NB4 (cell line): Measurements from ENCODE around the gene ZNF354B.

Experiments
- POLR2A ChIP-seq: IDR thresholded peaks from 2 replicates; pipeline ENCODE4 v1.6.1; 2011; ENCODE audit warnings: mild to moderate bottlenecking; ENCODE audit not compliant: insufficient read length; ENCODE audit errors: extremely low read depth
- TF ChIP-seq, protein P1 (sequence below): IDR thresholded peaks from one replicate; pipeline ENCODE4 v1.5.1; 2012; ENCODE audit warnings: low read depth, low read length

DNA sequence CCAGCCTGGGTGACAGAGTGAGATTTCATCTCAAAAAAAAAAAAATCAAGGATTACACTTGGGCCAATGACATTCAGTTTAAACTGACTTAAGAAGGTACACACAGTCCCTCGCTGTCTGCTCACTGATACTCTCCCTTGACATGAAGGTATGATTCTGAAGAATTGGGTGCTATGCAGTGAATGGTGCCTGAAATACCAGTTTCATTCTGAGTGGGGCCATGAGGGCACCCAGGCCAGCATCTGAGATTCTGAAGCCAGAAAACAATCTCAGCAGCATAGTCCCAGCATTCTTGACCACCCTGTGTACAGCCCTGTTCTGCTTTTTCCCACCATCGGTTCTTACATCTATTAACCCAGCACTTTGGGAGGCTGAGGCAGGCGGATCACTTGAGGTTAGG, 7.8 kb upstream of the ZNF354B start:
- TF ChIP-seq, protein P1, sequence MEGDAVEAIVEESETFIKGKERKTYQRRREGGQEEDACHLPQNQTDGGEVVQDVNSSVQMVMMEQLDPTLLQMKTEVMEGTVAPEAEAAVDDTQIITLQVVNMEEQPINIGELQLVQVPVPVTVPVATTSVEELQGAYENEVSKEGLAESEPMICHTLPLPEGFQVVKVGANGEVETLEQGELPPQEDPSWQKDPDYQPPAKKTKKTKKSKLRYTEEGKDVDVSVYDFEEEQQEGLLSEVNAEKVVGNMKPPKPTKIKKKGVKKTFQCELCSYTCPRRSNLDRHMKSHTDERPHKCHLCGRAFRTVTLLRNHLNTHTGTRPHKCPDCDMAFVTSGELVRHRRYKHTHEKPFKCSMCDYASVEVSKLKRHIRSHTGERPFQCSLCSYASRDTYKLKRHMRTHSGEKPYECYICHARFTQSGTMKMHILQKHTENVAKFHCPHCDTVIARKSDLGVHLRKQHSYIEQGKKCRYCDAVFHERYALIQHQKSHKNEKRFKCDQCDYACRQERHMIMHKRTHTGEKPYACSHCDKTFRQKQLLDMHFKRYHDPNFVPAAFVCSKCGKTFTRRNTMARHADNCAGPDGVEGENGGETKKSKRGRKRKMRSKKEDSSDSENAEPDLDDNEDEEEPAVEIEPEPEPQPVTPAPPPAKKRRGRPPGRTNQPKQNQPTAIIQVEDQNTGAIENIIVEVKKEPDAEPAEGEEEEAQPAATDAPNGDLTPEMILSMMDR: no peak
- no peak for TF ChIP-seq POLR2A
